HEK293 (cell line): Measurements from ENCODE around the gene MAGI2.

ENCODE experiments used
- CTCF ChIP-seq: fragments of 450-650 bp; formaldehyde crosslinking; IDR thresholded peaks from 2 replicates; pipeline ENCODE4 v1.5.1; 2016; ENCODE audit warnings: missing biosample characterization, missing genetic modification characterization
- KLF16 ChIP-seq: fragments of 450-650 bp; formaldehyde crosslinking; IDR thresholded peaks from 2 replicates; pipeline ENCODE4 v1.5.1; 2017; ENCODE audit warnings: missing biosample characterization, missing genetic modification characterization
- ZBTB20 ChIP-seq: fragments of 450-650 bp; formaldehyde crosslinking; IDR thresholded peaks from 2 replicates; pipeline ENCODE4 v1.5.1; 2016; ENCODE audit warnings: missing biosample characterization, missing genetic modification characterization
- ZNF140 ChIP-seq: fragments of 450-650 bp; formaldehyde crosslinking; IDR thresholded peaks from 2 replicates; pipeline ENCODE4 v1.5.1; 2016; ENCODE audit warnings: missing biosample characterization, missing genetic modification characterization
- ZNF18 ChIP-seq: fragments of 450-650 bp; formaldehyde crosslinking; IDR thresholded peaks from 2 replicates; pipeline ENCODE4 v1.5.1; 2016; ENCODE audit warnings: missing biosample characterization, missing genetic modification characterization
- ZNF23 ChIP-seq: fragments of 450-650 bp; formaldehyde crosslinking; IDR thresholded peaks from 2 replicates; pipeline ENCODE4 v1.5.1; 2016; ENCODE audit warnings: missing biosample characterization, missing genetic modification characterization, borderline replicate concordance
- ZNF501 ChIP-seq: fragments of 450-650 bp; formaldehyde crosslinking; IDR thresholded peaks from 2 replicates; pipeline ENCODE4 v1.5.1; 2016; ENCODE audit warnings: missing biosample characterization, missing genetic modification characterization

- TF ChIP-seq ZNF23 (tag by site-specific recombination) (no peak), ZBTB20 (no peak), ZNF140 (tag by site-specific recombination) (no peak), ZNF18 (tag by site-specific recombination) (no peak), CTCF (tag by site-specific recombination) (no peak), KLF16 (tag by site-specific recombination) (no peak), ZNF501 (no peak)
These were observed 1457.8 kb downstream of the MAGI2 start for GRCh38 chr7:77995717-77996116.
